GM04503 (cell line): ENCODE results near the gene TMEM259.

ENCODE experiments used
- DNase-seq: peaks from one replicate; pipeline ENCODE4 v3.0.0-alpha.2; 2012; ENCODE audit warnings: low read depth

The TMEM259 gene

DNA sequence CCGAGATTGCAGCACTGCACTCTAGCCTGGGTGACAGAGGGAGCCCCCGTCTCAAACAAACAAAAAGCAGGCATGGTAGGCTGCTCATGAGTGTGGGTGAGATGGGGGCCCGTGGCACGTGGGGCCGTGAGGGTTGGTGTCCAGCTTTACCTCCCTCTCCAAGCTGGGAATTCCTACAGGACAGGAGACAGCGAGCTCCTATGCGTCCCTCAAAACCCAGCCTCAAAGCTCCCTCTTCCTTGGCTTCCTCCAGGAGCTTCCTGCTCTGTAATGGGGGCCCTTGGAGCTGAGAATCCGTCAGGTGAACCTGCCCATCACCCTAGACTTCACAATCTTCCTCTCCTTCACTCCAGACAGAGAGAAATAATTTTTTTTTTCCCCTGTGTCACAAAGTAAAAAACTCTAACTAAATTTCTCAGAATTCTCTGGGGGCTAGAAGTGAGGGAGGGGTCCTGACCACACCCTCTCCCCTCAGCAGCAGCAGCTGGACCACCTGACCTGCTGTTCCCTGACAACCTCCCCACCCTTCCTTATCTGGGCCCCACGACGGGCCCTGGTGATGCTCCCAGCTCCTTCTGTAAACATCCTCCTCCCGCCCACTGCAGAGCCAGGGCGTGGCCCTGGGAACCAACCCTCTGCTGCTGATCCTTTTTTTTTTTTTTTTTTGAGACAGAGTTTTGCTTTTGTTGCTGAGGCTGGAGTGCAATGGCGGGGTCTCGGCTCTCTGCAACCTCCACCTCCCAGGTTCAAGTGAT is 58.9 kb downstream of the TMEM259 start:
- DNase-seq: no peak

DNA sequence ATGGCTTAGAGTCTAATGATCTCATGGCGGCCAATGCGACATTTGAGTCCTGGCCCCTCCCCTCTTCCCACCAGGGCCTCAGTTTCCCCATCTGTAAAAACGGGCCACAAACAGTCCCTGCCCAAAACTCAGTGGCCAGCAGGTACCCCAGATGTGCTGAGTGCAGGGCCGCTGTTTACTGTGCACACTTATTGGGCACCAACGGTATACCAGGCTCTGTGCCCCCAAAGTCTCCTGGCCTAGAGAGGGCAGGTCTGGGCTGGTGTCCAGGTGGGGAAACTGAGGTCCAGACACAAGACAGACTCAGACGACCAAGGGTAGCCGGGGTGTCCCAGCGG is 60.4 kb downstream of the TMEM259 start:
- no peak for DNase-seq

DNA sequence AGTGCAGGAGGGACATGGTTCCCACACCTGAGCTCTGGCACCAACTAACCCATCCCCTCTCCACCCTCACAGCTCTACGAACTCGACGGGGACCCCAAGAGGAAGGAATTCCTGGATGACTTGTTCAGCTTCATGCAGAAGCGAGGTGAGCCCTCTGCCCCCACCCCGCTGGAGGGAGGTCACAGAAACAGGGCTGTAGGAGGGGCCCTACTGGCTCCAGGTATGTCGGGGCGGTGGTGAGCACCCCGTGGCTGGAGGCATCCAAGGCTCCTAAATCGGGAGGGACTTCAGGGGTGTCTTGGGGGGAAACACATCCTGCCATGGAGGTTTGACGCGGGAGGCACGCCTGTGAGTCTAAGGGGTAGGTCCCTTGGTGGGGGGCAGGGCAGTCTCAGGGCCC is 60.9 kb downstream of the TMEM259 start:
- DNase-seq: no peak
